Neuronal stem cell (in vitro differentiated cells): ENCODE results near the gene DEDD2.

Experiments used
- DNase-seq: peaks from one replicate; pipeline ENCODE4 v3.0.0-alpha.2; 2013; ENCODE audit warnings: low spot score
- H2AFZ ChIP-seq: one replicate; pipeline ENCODE4 v1.6.1; 2013; ENCODE audit warnings: mild to moderate bottlenecking, low read length, inconsistent platforms
- H2AK5ac ChIP-seq: 2 replicates; pipeline ENCODE4 v1.6.1; 2013; ENCODE audit warnings: low read depth, mild to moderate bottlenecking, inconsistent platforms, low read length, moderate library complexity, mixed read lengths
- H2BK120ac ChIP-seq: 2 replicates; pipeline ENCODE4 v1.6.1; 2013; ENCODE audit warnings: low read depth, mild to moderate bottlenecking, inconsistent platforms, low read length, moderate library complexity, mixed read lengths
- H2BK12ac ChIP-seq: one replicate; pipeline ENCODE4 v1.6.1; 2013; ENCODE audit warnings: low read length, inconsistent platforms
- H2BK15ac ChIP-seq: 2 replicates; pipeline ENCODE4 v1.6.1; 2013; ENCODE audit warnings: mild to moderate bottlenecking, low read length, inconsistent platforms, mixed read lengths
- H2BK5ac ChIP-seq: one replicate; pipeline ENCODE4 v1.6.1; 2013; ENCODE audit warnings: inconsistent platforms, mild to moderate bottlenecking, low read length, moderate library complexity
- H3K14ac ChIP-seq: one replicate; pipeline ENCODE4 v1.6.1; 2013; ENCODE audit warnings: low read length, inconsistent platforms
- H3K18ac ChIP-seq: 2 replicates; pipeline ENCODE4 v1.6.1; 2013; ENCODE audit warnings: low read length, inconsistent platforms
- H3K23ac ChIP-seq: 2 replicates; pipeline ENCODE4 v1.6.1; 2013; ENCODE audit warnings: low read depth, mild to moderate bottlenecking, mixed read lengths, low read length, inconsistent platforms; ENCODE audit not compliant: poor library complexity
- H3K27ac ChIP-seq: replicated peaks from 3 replicates; pipeline ENCODE4 v1.5.1; 2013; ENCODE audit warnings: low read length, inconsistent platforms
- H3K27me3 ChIP-seq, 3 experiments: 2 replicates each; pipeline ENCODE4 v1.6.1; 2013; ENCODE audit warnings: low read length in 3 of 3, mild to moderate bottlenecking in 2 of 3, inconsistent platforms in 1 of 3, low read depth in 1 of 3, mixed read lengths in 1 of 3, moderate library complexity in 1 of 3; ENCODE audit not compliant: control insufficient read depth in 3 of 3, insufficient read depth in 3 of 3
- H3K36me3 ChIP-seq, 2 donors: replicated peaks in 1 of 2; 2 replicates each; pipeline ENCODE4 v1.6.1; 2013; ENCODE audit warnings: low read length in 2 of 2; ENCODE audit not compliant: control insufficient read depth in 2 of 2, insufficient read depth in 2 of 2
- H3K4ac ChIP-seq: 2 replicates; pipeline ENCODE4 v1.6.1; 2013; ENCODE audit warnings: inconsistent platforms, mild to moderate bottlenecking, low read length, moderate library complexity
- H3K4me1 ChIP-seq, 2 donors: 1 replicate in 1 of 2; 2 replicates in 1 of 2; pipeline ENCODE4 v1.6.1; 2013; ENCODE audit warnings: low read length in 2 of 2, low read depth in 1 of 2; ENCODE audit not compliant: control insufficient read depth in 2 of 2, insufficient read depth in 1 of 2
- H3K4me2 ChIP-seq: one replicate; pipeline ENCODE4 v1.6.1; 2013; ENCODE audit warnings: mild to moderate bottlenecking, low read length, inconsistent platforms; ENCODE audit not compliant: insufficient read depth, poor library complexity, severe bottlenecking
- H3K4me3 ChIP-seq, 2 donors: 2 replicates each; pipeline ENCODE4 v1.5.1; 2013; ENCODE audit warnings: low read length in 2 of 2, mild to moderate bottlenecking in 2 of 2, inconsistent platforms in 1 of 2, moderate library complexity in 1 of 2
- H3K79me1 ChIP-seq: one replicate; pipeline ENCODE4 v1.6.1; 2013; ENCODE audit warnings: low read depth, mild to moderate bottlenecking, inconsistent platforms, low read length, moderate library complexity
- H3K9ac ChIP-seq: one replicate; pipeline ENCODE4 v1.6.1; 2013; ENCODE audit warnings: mild to moderate bottlenecking, low read depth, low read length, inconsistent platforms; ENCODE audit not compliant: poor library complexity
- H3K9me3 ChIP-seq, 2 donors: replicated peaks in 1 of 2; 2 replicates each; pipeline versions ENCODE3 to v1.6.1; 2013; ENCODE audit warnings: low read length in 2 of 2, mild to moderate bottlenecking in 2 of 2, inconsistent platforms in 1 of 2, low read depth in 1 of 2, mixed read lengths in 1 of 2, moderate library complexity in 1 of 2; ENCODE audit not compliant: control insufficient read depth in 2 of 2, insufficient read depth in 1 of 2
- H4K8ac ChIP-seq: one replicate; pipeline ENCODE4 v1.6.1; 2013; ENCODE audit warnings: low read depth, mild to moderate bottlenecking, inconsistent platforms, low read length, moderate library complexity
- H4K91ac ChIP-seq: one replicate; pipeline ENCODE4 v1.6.1; 2013; ENCODE audit warnings: low read length, low read depth, mild to moderate bottlenecking, inconsistent platforms; ENCODE audit not compliant: poor library complexity
- WGBS, 2 donors: extraction: QIAGEN DNeasy Blood & Tissue Kit; methylation state at CpG; one replicate each; pipeline ENCODE4 v1.1.7; 2013; ENCODE audit warnings: missing lambda C conversion rate in 2 of 2, mixed read lengths in 1 of 2; ENCODE audit not compliant: insufficient read length in 2 of 2, insufficient replicate concordance in 1 of 2; ENCODE audit errors: extremely low coverage in 2 of 2; 5-methylcytosine and 5-hydroxymethylcytosine counted together

Gene DEDD2

DNA sequence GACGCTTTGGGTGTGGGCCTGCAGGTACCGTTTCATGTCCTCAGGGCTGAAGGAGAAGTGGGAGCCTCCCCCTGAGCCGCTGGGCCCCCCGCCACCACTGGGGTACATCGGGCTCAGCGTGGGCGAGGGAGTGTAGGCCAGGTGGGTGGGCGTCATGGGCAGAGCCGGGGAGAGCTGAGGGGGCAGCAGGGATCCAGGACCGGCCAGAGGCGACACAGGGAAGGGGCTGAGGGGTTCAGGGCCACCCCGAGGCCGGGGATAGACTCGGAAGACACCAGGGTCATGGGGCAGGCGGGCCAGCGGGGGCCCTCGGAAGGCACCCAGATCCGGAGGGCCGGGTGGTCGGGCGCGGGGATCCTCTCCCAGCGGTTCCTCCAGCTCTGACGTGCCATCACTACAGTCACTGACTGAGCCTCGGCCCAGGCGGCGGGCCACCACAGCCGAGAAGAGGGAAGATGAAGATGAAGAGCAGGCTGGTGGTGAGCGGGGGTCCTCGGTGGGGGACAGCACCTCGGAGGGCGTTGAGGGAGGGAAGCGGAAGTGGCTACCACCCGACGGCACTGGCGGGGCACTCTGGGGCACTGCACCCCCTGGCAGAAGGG lies 31.8 kb upstream of the DEDD2 start:
- Histone ChIP-seq H2BK15ac (no peak overlapping the region), H3K36me3 (peaks cover 23 to 42% of the 10 kb centered on the region in 2 donors), H2AK5ac (no peak overlapping the region), H3K4me2 (no peak overlapping the region), H3K4ac (no peak overlapping the region), H3K27me3 (no peaks in the 10 kb centered on the region), H3K27ac (no peak overlapping the region), H2AFZ (no peak overlapping the region), H2BK5ac (no peak overlapping the region), H3K79me1 (peaks cover 38% of the 10 kb centered on the region), H3K4me3 (no peak overlapping the region), H2BK120ac (peak overlapping the region; percentile 81), H3K18ac (no peak overlapping the region), H3K14ac (no peak overlapping the region), H3K9me3 (no peaks in the 10 kb centered on the region), H3K9ac (no peak overlapping the region), H4K8ac (no peak overlapping the region), H2BK12ac (peak overlapping the region; percentile 22), H4K91ac (no peak overlapping the region), H3K4me1 (peaks cover 17 to 19% of the 10 kb centered on the region in 2 donors), H3K23ac (peak overlapping the region; percentile 95)
- DNase-seq = no peak
- no CpG with 5 or more reads among the region's 36 CpGs for WGBS, 2 donors

- Histone ChIP-seq H4K91ac (no peak overlapping the region), H3K23ac (peak overlapping the region; percentile 95), H3K4ac (no peak overlapping the region), H3K27me3 (no peaks in the 10 kb centered on the region), H2AK5ac (no peak overlapping the region), H3K36me3 (peaks cover 23 to 42% of the 10 kb centered on the region in 2 donors), H3K79me1 (peaks cover 38% of the 10 kb centered on the region), H2BK15ac (no peak overlapping the region), H3K4me2 (no peak overlapping the region), H4K8ac (no peak overlapping the region), H2BK5ac (no peak overlapping the region), H3K4me1 (peaks cover 18 to 19% of the 10 kb centered on the region in 2 donors), H3K9me3 (no peaks in the 10 kb centered on the region), H2BK12ac (peak overlapping the region; percentile 22), H3K27ac (no peak overlapping the region), H3K9ac (no peak overlapping the region), H3K4me3 (no peak overlapping the region), H2AFZ (no peak overlapping the region), H3K14ac (no peak overlapping the region), H2BK120ac (peak overlapping the region; percentile 81), H3K18ac (no peak overlapping the region)
- no peak for DNase-seq
- no CpG with 5 or more reads among the region's 41 CpGs for WGBS, 2 donors
These were observed 31.0 kb upstream of the DEDD2 start for GRCh38 chr19:42248270-42249148.

- Histone ChIP-seq H3K4me2 (no peak overlapping the region), H3K4me1 (peaks cover 12 to 17% of the 10 kb centered on the region in 2 donors), H3K9me3 (no peaks in the 10 kb centered on the region), H3K4ac (no peak overlapping the region), H3K79me1 (peaks cover 32% of the 10 kb centered on the region), H3K14ac (no peak overlapping the region), H3K27ac (no peak overlapping the region), H3K9ac (no peak overlapping the region), H3K18ac (no peak overlapping the region), H2AFZ (no peak overlapping the region), H2BK15ac (no peak overlapping the region), H2BK5ac (peak overlapping the region; percentile 66), H3K36me3 (peaks cover 23 to 42% of the 10 kb centered on the region in 2 donors), H2AK5ac (no peak overlapping the region), H2BK120ac (no peak overlapping the region), H3K4me3 (no peak overlapping the region), H3K23ac (no peak overlapping the region), H4K91ac (no peak overlapping the region), H3K27me3 (no peaks in the 10 kb centered on the region), H4K8ac (no peak overlapping the region), H2BK12ac (no peak overlapping the region)
- DNase-seq = no peak
- WGBS, 2 donors = no CpG with 5 or more reads among the region's 6 CpGs
These were observed 30.2 kb upstream of the DEDD2 start for GRCh38 chr19:42247640-42248199.
